Common myeloid progenitor, CD34-positive (primary cell): ENCODE data around the gene NTNG2.

Experiments used
- CTCF ChIA-PET: fragments of 350-600 bp; sonication (Branson Sonifier 250); formaldehyde crosslinking; loops from one replicate; lab custom pipeline; 2021; ENCODE audit warnings: antibody characterized with exemption; lab: Charles Lee
- POLR2A ChIA-PET: fragments of 350-600 bp; sonication (Branson Sonifier 250); formaldehyde crosslinking; loops from one replicate; lab custom pipeline; 2021; ENCODE audit warnings: antibody characterized with exemption; lab: Charles Lee
- DNase-seq, 3 donors: peaks; one replicate each; pipeline versions ENCODE4 v3.0.0 to v3.0.0-alpha.2; 2013
- H3K27ac ChIP-seq, 2 experiments: 1 replicate in 1 of 2; 2 replicates in 1 of 2; pipeline ENCODE4 v1.7.0; 2013; ENCODE audit warnings: inconsistent platforms in 2 of 2, low read length in 2 of 2, mild to moderate bottlenecking in 2 of 2, low read depth in 1 of 2, moderate library complexity in 1 of 2; ENCODE audit not compliant: severe bottlenecking in 2 of 2, insufficient read depth in 1 of 2, poor library complexity in 1 of 2
- H3K27me3 ChIP-seq, 5 experiments: replicated peaks in 2 of 5; 1 replicate in 3 of 5; 2 replicates in 2 of 5; pipeline versions ENCODE4 v1.6.1 to v1.7.0; 2013; ENCODE audit warnings: low read length in 4 of 5, mild to moderate bottlenecking in 2 of 5, moderate library complexity in 2 of 5, inconsistent platforms in 1 of 5; ENCODE audit not compliant: insufficient read depth in 5 of 5, control insufficient read depth in 4 of 5
- H3K36me3 ChIP-seq, 4 experiments: 1 replicate in 2 of 4; 2 replicates in 2 of 4; pipeline versions ENCODE4 v1.6.1 to v1.7.0; 2013; ENCODE audit warnings: low read length in 3 of 4, control low read depth in 1 of 4, mild to moderate bottlenecking in 1 of 4; ENCODE audit not compliant: control insufficient read depth in 4 of 4, insufficient read depth in 4 of 4
- H3K4me1 ChIP-seq, 4 experiments: 1 replicate in 3 of 4; 2 replicates in 1 of 4; pipeline versions ENCODE4 v1.6.1 to v1.7.1; 2013; ENCODE audit warnings: low read length in 3 of 4, mild to moderate bottlenecking in 3 of 4, control low read depth in 1 of 4, inconsistent platforms in 1 of 4, moderate library complexity in 1 of 4; ENCODE audit not compliant: control insufficient read depth in 4 of 4, insufficient read depth in 4 of 4; ENCODE audit errors: control extremely low read depth in 1 of 4
- H3K4me3 ChIP-seq, 7 experiments: 1 replicate in 4 of 7; 2 replicates in 3 of 7; pipeline versions ENCODE4 v1.5.1 to v1.7.0; 2013; ENCODE audit warnings: mild to moderate bottlenecking in 7 of 7, low read length in 6 of 7, moderate library complexity in 6 of 7, inconsistent platforms in 2 of 7, low read depth in 2 of 7, control low read depth in 1 of 7; ENCODE audit not compliant: insufficient read depth in 4 of 7, control insufficient read depth in 1 of 7; ENCODE audit errors: extremely low read depth in 1 of 7
- H3K9me3 ChIP-seq, 5 experiments: 1 replicate in 4 of 5; 2 replicates in 1 of 5; pipeline versions ENCODE4 v1.6.1 to v1.7.1; 2013; ENCODE audit warnings: low read length in 4 of 5, mild to moderate bottlenecking in 2 of 5, inconsistent platforms in 1 of 5, low read depth in 1 of 5, moderate library complexity in 1 of 5; ENCODE audit not compliant: control insufficient read depth in 4 of 5, insufficient read depth in 2 of 5; ENCODE audit errors: control extremely low read depth in 1 of 5
- WGBS: methylation state at CpG from one replicate; pipeline ENCODE4 v1.1.5; 2013; ENCODE audit not compliant: insufficient coverage; 5-methylcytosine and 5-hydroxymethylcytosine counted together

Gene NTNG2

DNA sequence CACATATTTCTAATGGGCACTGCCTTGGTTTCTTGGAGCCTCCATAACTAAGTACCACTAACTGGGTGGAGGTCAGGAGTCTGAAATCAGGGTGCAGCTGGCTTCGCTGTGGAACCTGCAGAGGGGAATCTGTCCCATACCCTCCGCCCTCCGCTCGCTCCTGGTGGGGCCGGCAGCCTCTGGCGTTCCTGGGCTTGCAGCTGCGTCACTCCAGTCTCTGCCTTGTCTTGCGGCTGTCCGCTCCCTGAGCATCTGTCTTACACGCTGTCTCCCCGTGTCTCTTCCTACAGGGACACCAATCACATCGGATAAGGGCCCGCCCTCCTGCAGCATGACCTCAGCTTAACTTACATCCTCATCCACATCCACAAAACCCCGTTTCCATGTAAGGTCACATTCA, 45.4 kb downstream of the NTNG2 start:
- H3K4me3 ChIP-seq = no peak overlapping the region
- POLR2A ChIA-PET = no interaction called here
- DNase-seq = no peak
- H3K4me1 ChIP-seq = peaks cover 0 to 3% (median 0%) of the 10 kb centered on the region in 4 experiments
- no peaks in the 10 kb centered on the region for H3K36me3 ChIP-seq
- peaks cover 0 to 7% (median 6%) of the 10 kb centered on the region in 5 experiments for H3K9me3 ChIP-seq
- H3K27ac ChIP-seq = no peak overlapping the region
- CTCF ChIA-PET = interaction anchor here (1.2 kb wide), 1 partner anchor 21 kb away, joined by 3 read pairs; no protein-coding TSS in a partner anchor
- WGBS = 94% methylated on average over 13 of the region's 14 CpGs
- H3K27me3 ChIP-seq = peaks cover 0 to 21% (median 3%) of the 10 kb centered on the region in 5 experiments

DNA sequence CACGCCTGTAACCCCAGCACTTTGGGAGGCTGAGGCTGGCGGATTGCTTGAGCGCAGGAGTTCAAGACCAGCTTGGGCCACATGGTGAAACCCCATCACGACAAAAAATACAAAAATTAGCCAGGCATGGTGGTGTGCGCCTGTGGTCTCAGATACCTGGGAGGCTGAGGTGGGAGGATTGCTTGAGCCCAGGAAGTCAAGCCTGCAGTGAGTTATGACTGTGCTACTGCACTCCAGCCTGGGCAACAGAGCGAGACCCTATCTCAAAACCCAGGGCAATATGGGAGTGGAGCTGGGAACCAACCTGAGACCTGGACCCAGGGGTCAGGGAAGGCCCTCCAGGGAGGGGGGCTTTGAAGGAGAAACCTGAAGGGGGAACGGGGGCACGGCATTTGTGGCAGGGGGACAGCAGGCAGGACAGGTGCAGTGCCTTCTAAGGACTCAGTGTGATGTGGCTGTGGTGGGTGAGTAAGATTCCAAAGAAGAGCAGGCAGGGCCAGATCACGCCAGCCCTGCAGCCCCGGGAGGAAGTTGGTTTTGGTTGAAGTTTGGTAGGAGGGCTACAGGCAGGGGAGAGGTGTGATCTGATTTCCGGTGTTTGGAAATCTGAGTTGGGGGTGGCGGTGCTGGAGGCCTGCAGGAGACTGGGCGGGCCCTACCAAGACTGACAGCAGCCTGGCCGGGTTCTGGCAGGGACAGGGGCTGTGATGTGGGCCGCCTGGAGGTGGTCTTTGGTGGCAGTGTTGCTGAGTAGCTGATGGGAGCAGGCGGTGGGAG, 46.2 kb downstream of the NTNG2 start:
- H3K4me1 ChIP-seq = peaks cover 0 to 3% (median 0%) of the 10 kb centered on the region in 4 experiments
- H3K27me3 ChIP-seq = peaks cover 0 to 13% (median 3%) of the 10 kb centered on the region in 5 experiments
- no peak for DNase-seq
- peaks cover 0 to 7% (median 6%) of the 10 kb centered on the region in 5 experiments for H3K9me3 ChIP-seq
- CTCF ChIA-PET = interaction anchor here (1.2 kb wide), 1 partner anchor 20 kb away, joined by 3 read pairs; no protein-coding TSS in a partner anchor
- POLR2A ChIA-PET = no interaction called here
- no peak overlapping the region for H3K27ac ChIP-seq
- no peaks in the 10 kb centered on the region for H3K36me3 ChIP-seq
- H3K4me3 ChIP-seq = no peak overlapping the region
- WGBS = 89% methylated on average over 14 of the region's 16 CpGs

DNA sequence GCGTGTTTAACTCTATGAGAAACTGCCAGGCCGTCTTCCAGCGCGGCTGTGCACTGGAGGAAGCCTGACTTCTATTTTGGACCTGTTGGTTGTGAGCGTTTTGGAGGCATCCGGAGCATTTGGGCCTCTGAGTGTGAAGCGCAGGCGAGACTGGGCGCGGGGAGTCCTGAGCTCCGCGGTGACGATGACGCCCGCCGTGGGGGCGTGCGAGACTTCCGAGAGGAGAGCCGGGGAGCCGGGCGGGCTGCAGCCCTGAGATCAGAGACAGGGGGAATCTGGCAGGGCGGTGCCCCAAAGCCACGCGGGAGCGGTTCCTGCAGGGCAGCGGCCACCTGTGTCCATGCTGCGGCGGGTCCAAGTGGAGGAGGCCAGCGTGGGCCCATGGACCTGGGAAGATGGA, 47.4 kb downstream of the NTNG2 start:
- Histone ChIP-seq H3K27ac (no peak overlapping the region), H3K36me3 (no peaks in the 10 kb centered on the region), H3K27me3 (peaks cover 0 to 6% (median 0%) of the 10 kb centered on the region in 5 experiments), H3K9me3 (peaks cover 0 to 7% (median 6%) of the 10 kb centered on the region in 5 experiments), H3K4me3 (no peak overlapping the region), H3K4me1 (peaks cover 0 to 3% (median 0%) of the 10 kb centered on the region in 4 experiments)
- DNase-seq = no peak
- WGBS = 85% methylated on average over 29 of the region's 30 CpGs
- POLR2A ChIA-PET = no interaction called here
- CTCF ChIA-PET = no interaction called here

DNA sequence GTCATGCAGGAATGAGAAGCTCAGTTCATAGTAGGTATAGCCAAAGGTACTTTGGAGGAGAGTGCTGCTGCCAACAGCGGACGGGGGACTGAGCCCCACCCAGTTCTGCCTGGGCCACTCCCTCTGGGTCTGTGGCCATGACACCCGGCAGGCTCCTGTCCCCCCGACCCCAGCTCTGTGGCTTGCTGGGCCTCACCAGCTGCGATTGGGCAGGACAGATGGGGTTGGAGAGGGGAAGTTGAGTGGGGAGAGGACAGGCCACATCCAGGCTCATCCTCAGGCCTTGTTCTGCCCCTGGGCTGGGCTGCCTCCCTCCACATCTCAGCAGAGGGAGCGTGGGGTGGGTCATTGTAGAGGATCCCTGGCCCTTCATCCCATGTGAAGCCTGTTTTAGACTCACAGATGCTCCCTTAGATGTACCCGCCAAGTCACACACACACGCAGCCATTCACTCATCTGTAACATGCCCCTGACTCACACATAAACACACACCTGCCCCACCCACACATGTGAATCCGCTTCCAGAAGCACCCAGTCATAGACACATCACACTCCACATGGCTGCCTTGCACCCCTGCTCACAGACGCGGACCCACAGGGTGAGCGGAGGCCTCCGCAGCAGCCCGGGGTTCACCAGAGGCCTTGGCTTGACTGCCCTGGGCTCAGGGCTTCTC, 48.8 kb downstream of the NTNG2 start:
- Histone ChIP-seq H3K27me3 (peaks cover 0 to 3% (median 0%) of the 10 kb centered on the region in 5 experiments), H3K9me3 (no peaks in the 10 kb centered on the region), H3K27ac (no peak overlapping the region), H3K4me3 (no peak overlapping the region), H3K36me3 (no peaks in the 10 kb centered on the region), H3K4me1 (peaks cover 0 to 3% (median 0%) of the 10 kb centered on the region in 4 experiments)
- ChIA-PET POLR2A (no interaction called here), CTCF (no interaction called here)
- DNase-seq = peak in 1 of 3 donors; percentile 22
- WGBS = 98% methylated on average over 8 of the region's 14 CpGs

DNA sequence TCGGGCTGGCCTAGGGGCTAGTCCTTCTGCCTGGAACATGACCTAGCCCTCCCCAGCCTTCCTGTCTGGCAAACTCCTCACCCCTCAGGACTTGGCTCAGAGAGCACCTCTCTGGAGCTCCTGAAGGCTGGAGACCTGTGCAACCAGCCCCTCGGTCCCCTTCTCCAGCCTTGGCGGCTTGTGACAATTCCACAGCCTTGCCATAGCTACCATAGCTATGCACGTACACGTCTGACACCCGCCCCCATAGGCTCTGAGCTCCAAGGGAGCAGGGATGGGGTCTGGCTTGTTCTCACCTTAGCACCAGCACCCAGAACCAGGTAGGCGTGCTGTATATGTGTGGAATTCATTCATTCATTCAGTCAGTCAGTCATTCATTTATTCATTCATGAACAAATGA, 49.7 kb downstream of the NTNG2 start:
- DNase-seq = no peak
- ChIA-PET POLR2A (no interaction called here), CTCF (no interaction called here)
- no peaks in the 10 kb centered on the region for H3K9me3 ChIP-seq
- H3K4me1 ChIP-seq = peaks cover 0 to 3% (median 0%) of the 10 kb centered on the region in 4 experiments
- WGBS = 94% methylated on average over 6 of the region's 7 CpGs
- peaks cover 0 to 3% (median 0%) of the 10 kb centered on the region in 5 experiments for H3K27me3 ChIP-seq
- H3K36me3 ChIP-seq = no peaks in the 10 kb centered on the region
- no peak overlapping the region for H3K27ac ChIP-seq
- H3K4me3 ChIP-seq = no peak overlapping the region

DNA sequence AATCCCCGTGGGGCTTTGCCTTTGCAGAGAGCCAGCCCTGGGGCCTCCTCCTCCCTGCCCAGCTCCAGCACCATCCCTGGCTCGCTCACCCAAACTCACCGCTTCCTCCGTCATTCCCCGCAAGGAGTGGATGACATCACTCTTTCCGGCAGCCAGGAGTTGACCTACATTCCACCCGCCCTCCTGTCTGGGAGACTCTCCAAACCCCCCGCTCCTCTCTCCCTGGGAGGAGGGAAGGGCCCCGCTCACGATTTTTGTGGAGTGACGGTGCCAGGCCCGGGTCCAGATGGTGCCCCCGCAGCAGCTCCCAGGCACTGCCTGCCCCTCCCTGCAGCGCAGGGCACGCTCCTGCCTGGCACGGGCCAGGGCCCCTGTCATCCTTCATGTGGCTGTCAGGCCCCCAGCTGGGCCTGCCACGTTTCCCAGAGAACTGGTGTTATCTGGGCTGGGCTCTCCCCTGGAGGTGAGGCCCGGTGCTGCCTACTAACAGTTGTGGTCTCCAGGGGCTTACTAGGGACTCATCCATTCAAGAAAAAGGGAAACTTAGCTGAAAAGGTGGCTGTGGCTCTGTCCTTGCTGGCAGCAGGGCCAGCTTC, 52.3 kb downstream of the NTNG2 start:
- no peaks in the 10 kb centered on the region for H3K36me3 ChIP-seq
- peaks cover 0 to 3% (median 0%) of the 10 kb centered on the region in 5 experiments for H3K27me3 ChIP-seq
- no peak overlapping the region for H3K27ac ChIP-seq
- WGBS = 72% methylated on average over 15 of the region's 18 CpGs
- no peak overlapping the region for H3K4me3 ChIP-seq
- peak in 1 of 3 donors; percentile 10 for DNase-seq
- peaks cover 0 to 10% (median 0%) of the 10 kb centered on the region in 4 experiments for H3K4me1 ChIP-seq
- POLR2A ChIA-PET = no interaction called here
- no peaks in the 10 kb centered on the region for H3K9me3 ChIP-seq
- CTCF ChIA-PET = interaction anchor here (0.6 to 1.2 kb wide), 3 partner anchors 12 to 46 kb away, joined by 3 to 4 read pairs (median 3); no protein-coding TSS in a partner anchor
